Parathyroid adenoma (tissue), 2 donors: Measurements from ENCODE around the gene SEC14L5.

Experiments
- H2AFZ ChIP-seq: fragments of 300-600 bp; sonication (generic); one replicate; pipeline ENCODE4 v1.7.0; 2017; ENCODE audit warnings: antibody characterized with exemption, mild to moderate bottlenecking
- H3K27ac ChIP-seq: fragments of 300-600 bp; sonication (generic); one replicate; pipeline ENCODE4 v1.7.0; 2017
- H3K27me3 ChIP-seq: fragments of 300-600 bp; sonication (generic); one replicate; pipeline ENCODE4 v1.7.0; 2017; ENCODE audit warnings: low read length; ENCODE audit not compliant: control insufficient read depth, insufficient read depth
- H3K36me3 ChIP-seq: fragments of 300-600 bp; sonication (generic); one replicate; pipeline ENCODE4 v1.7.0; 2017; ENCODE audit warnings: low read length; ENCODE audit not compliant: control insufficient read depth, insufficient read depth
- H3K4me1 ChIP-seq: fragments of 300-600 bp; sonication (generic); one replicate; pipeline ENCODE4 v1.7.0; 2017; ENCODE audit warnings: control low read depth
- H3K4me2 ChIP-seq: fragments of 300-600 bp; sonication (generic); one replicate; pipeline ENCODE4 v1.7.0; 2017; ENCODE audit warnings: low read length
- H3K4me3 ChIP-seq: fragments of 300-600 bp; sonication (generic); one replicate; pipeline ENCODE4 v1.7.0; 2017; ENCODE audit warnings: low read depth, low read length
- H3K79me2 ChIP-seq: fragments of 300-600 bp; sonication (generic); one replicate; pipeline ENCODE4 v1.7.0; 2017; ENCODE audit warnings: control low read depth
- H3K9ac ChIP-seq: fragments of 300-600 bp; sonication (generic); one replicate; pipeline ENCODE4 v1.7.0; 2017; ENCODE audit warnings: mild to moderate bottlenecking
- H3K9me3 ChIP-seq: fragments of 300-600 bp; sonication (generic); one replicate; pipeline ENCODE4 v1.7.0; 2017; ENCODE audit warnings: low read length; ENCODE audit not compliant: control insufficient read depth
- TF ChIP-seq, protein P1 (sequence below): fragments of 300-600 bp; sonication (generic); IDR thresholded peaks from one replicate; pipeline ENCODE4 v1.7.0; 2017; ENCODE audit warnings: antibody characterized with exemption, mild to moderate bottlenecking
- donor health status: primary hyperparathyroidism.

The SEC14L5 gene

DNA sequence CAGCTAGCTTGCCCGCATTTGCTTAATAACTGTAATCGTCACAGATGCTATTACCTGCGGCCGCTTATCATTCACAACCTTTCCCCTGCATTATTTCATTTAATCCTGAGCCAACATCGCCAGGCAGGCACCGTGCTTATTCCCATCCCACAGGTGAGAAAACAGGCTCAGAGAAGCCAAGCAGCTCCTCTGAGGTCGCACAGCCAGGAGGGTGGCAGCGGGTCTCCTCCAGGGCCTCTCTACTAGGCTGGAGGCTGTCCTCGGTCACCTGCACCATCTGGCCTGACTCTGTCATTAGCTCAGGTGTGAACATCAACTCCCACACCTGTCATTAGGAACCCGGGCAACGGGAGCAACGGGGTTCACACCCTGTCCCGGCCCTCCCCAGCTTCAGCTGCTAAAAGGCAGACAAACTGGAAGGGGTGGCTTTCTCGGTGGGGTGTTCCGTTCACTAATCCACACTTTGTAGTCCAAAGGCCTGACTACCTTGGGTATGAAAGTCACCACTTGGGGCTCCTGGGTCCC lies 24.2 kb upstream of the SEC14L5 start:
- Histone ChIP-seq H3K27ac (no peak overlapping the region), H3K4me1 (peaks cover 5% of the 10 kb centered on the region), H3K27me3 (no peaks in the 10 kb centered on the region), H3K9me3 (no peaks in the 10 kb centered on the region), H3K79me2 (no peaks in the 10 kb centered on the region), H3K9ac (no peak overlapping the region), H3K4me3 (no peak overlapping the region), H2AFZ (no peak overlapping the region), H3K36me3 (no peaks in the 10 kb centered on the region), H3K4me2 (no peak overlapping the region)
- TF ChIP-seq, protein P1, sequence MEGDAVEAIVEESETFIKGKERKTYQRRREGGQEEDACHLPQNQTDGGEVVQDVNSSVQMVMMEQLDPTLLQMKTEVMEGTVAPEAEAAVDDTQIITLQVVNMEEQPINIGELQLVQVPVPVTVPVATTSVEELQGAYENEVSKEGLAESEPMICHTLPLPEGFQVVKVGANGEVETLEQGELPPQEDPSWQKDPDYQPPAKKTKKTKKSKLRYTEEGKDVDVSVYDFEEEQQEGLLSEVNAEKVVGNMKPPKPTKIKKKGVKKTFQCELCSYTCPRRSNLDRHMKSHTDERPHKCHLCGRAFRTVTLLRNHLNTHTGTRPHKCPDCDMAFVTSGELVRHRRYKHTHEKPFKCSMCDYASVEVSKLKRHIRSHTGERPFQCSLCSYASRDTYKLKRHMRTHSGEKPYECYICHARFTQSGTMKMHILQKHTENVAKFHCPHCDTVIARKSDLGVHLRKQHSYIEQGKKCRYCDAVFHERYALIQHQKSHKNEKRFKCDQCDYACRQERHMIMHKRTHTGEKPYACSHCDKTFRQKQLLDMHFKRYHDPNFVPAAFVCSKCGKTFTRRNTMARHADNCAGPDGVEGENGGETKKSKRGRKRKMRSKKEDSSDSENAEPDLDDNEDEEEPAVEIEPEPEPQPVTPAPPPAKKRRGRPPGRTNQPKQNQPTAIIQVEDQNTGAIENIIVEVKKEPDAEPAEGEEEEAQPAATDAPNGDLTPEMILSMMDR, result no peak

DNA sequence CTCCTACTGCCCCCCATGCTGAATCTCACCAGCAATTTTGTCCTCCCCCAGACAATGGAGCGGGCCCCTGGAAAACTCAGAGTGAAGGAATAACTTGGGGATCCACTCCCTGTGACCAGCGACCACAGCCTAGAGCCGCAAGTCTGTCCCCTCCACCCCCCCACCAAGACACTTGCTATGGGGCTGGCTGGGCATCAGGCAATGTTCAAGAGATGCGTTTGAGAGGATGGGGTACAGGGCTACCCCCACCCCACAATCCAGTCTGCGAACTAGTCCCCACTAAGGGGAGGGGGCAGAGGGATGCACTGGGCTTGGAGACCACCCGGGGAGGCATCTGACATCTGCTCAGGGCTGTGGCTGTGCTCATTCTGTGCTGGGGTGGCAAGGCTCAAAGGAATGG lies 23.5 kb upstream of the SEC14L5 start:
- Histone ChIP-seq H3K9me3 (no peaks in the 10 kb centered on the region), H3K36me3 (no peaks in the 10 kb centered on the region), H2AFZ (no peak overlapping the region), H3K4me3 (no peak overlapping the region), H3K9ac (no peak overlapping the region), H3K4me2 (no peak overlapping the region), H3K27ac (no peak overlapping the region), H3K27me3 (no peaks in the 10 kb centered on the region), H3K4me1 (peaks cover 5% of the 10 kb centered on the region), H3K79me2 (no peaks in the 10 kb centered on the region)
- TF ChIP-seq, protein P1, result no peak

DNA sequence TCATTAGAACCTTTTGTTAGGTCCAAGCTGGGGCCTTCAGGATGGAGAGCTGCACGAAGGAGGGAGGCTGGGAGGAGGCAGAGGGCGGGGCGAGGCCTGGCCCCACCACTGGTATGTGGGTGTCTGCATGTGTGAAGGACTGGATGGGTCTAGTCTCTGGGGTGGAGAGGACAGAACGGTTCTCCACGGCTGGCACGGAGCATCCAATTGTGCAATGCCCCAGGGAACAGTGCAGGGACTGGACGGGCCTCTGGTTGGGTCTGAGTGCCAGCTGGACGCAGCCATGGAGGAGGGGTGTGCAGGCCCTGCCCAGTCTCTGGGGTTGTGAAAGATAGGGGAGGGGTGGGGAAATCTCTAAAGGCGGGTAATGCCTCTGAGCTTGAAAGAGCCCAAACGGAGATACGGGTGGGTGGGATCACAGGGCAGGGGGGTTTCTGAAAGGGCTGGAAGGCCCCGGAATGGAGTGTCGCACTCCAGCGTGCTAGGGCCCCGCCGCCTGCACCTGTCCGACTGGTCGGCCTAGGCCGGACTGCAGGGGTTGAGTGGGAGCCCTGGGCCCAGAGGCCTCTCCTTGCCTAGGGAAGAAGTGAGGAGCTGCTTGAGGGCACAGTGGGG lies 22.8 kb upstream of the SEC14L5 start:
- H3K27me3 ChIP-seq, result no peaks in the 10 kb centered on the region
- H3K4me3 ChIP-seq, result no peak overlapping the region
- no peak overlapping the region for H2AFZ ChIP-seq
- H3K9me3 ChIP-seq, result no peaks in the 10 kb centered on the region
- no peaks in the 10 kb centered on the region for H3K79me2 ChIP-seq
- no peaks in the 10 kb centered on the region for H3K36me3 ChIP-seq
- no peak overlapping the region for H3K4me2 ChIP-seq
- peaks cover 5% of the 10 kb centered on the region for H3K4me1 ChIP-seq
- H3K9ac ChIP-seq, result no peak overlapping the region
- TF ChIP-seq, protein P1, result no peak
- no peak overlapping the region for H3K27ac ChIP-seq

DNA sequence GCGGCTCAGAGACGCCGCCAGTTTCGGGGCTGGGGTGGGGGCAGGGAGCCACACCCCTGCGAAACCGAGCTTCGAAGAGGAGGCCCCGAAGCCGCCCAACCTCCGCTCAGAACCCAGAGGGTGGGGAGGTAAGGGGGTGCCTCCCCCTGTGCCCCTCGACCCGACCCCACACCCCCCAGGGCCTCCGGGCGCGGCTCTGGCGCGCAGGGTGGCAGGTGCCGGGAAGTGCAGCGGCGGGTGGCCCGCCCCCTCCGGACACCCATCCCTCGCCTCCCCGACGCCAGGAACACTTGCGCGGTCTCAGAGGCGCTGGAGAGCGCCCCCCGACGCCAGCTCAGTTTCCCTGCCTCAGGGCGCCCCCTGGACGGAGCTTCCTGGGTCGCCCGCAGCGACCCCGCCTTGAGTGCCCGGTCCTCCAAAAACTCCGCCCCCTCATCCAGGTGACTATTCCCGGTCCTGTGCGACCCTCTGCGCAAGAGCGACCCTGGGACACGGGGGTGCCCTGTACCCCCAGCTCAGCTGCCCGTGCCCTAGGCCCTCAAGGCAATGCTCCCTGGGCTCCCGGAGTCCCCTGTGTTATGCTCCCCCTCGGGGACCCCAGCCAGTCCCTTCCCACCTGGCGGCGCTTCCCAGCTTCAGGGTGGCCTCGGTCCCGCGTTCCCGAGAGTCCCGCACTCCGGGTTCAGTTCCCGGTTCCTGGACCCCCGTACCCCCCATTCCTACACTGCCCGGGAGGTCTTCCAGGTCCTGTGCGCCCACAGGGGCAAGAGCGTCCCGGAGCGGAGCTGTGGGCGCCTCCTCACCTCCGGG lies 21.7 kb upstream of the SEC14L5 start:
- peak overlapping the region; percentile 83 for H2AFZ ChIP-seq
- no peaks in the 10 kb centered on the region for H3K9me3 ChIP-seq
- peaks cover 5% of the 10 kb centered on the region for H3K4me1 ChIP-seq
- H3K4me3 ChIP-seq, result peak overlapping the region; percentile 66
- H3K4me2 ChIP-seq, result peak overlapping the region; percentile 91
- H3K9ac ChIP-seq, result no peak overlapping the region
- H3K79me2 ChIP-seq, result no peaks in the 10 kb centered on the region
- H3K36me3 ChIP-seq, result no peaks in the 10 kb centered on the region
- TF ChIP-seq, protein P1, result peak; percentile 33
- H3K27ac ChIP-seq, result peak overlapping the region; percentile 71
- no peaks in the 10 kb centered on the region for H3K27me3 ChIP-seq
